Mesothelial cell of epicardium (in vitro differentiated cells): ENCODE measurements around the gene ARL8A. TPM values are rescaled to one million over a fixed set of nuclear protein-coding genes. Genes with fewer than 3 reads are reported as not detected.
"Not testable (repeated sequence)": the region's sequence is repeated elsewhere in the genome, so short reads cannot be mapped to it uniquely, and the experiment has no call there.

Source experiments
- DNase-seq, 2 experiments: peaks; one replicate each; pipeline ENCODE4 v3.0.0; 2021; ENCODE audit warnings: low spot score in 2 of 2; ENCODE audit not compliant: unreplicated experiment in 2 of 2
- H3K27ac Mint-ChIP-seq: 2 replicates; pipeline ENCODE4 v1.8.0; 2021; ENCODE audit warnings: mixed read lengths
- H3K27me3 Mint-ChIP-seq: 2 replicates; pipeline ENCODE4 v1.8.0; 2021; ENCODE audit warnings: low read depth, mixed read lengths
- H3K36me3 Mint-ChIP-seq: 2 replicates; pipeline ENCODE4 v1.8.0; 2021; ENCODE audit warnings: mixed read lengths
- H3K4me1 Mint-ChIP-seq: 2 replicates; pipeline ENCODE4 v1.8.0; 2021; ENCODE audit warnings: mixed read lengths
- H3K4me3 Mint-ChIP-seq: 2 replicates; pipeline ENCODE4 v1.8.0; 2021; ENCODE audit warnings: mild to moderate bottlenecking, moderate library complexity, mixed read lengths
- H3K9me3 Mint-ChIP-seq: 2 replicates; pipeline ENCODE4 v1.8.0; 2021; ENCODE audit warnings: mixed read lengths
- total RNA-seq: library from RNA; stranded (reverse); gene quantifications from 3 replicates; pipeline ENCODE4 v1.2.1, GENCODE V29; 2021
- TF ChIP-seq, protein P1 (sequence below): fragments of 200-600 bp; sonication (generic); IDR thresholded peaks from one replicate; pipeline ENCODE4 v1.5.0; 2021; ENCODE audit warnings: antibody characterized with exemption; ENCODE audit not compliant: unreplicated experiment

Gene ARL8A
- total RNA-seq, 1 donor from 2014 or later, result 79.6 TPM

DNA sequence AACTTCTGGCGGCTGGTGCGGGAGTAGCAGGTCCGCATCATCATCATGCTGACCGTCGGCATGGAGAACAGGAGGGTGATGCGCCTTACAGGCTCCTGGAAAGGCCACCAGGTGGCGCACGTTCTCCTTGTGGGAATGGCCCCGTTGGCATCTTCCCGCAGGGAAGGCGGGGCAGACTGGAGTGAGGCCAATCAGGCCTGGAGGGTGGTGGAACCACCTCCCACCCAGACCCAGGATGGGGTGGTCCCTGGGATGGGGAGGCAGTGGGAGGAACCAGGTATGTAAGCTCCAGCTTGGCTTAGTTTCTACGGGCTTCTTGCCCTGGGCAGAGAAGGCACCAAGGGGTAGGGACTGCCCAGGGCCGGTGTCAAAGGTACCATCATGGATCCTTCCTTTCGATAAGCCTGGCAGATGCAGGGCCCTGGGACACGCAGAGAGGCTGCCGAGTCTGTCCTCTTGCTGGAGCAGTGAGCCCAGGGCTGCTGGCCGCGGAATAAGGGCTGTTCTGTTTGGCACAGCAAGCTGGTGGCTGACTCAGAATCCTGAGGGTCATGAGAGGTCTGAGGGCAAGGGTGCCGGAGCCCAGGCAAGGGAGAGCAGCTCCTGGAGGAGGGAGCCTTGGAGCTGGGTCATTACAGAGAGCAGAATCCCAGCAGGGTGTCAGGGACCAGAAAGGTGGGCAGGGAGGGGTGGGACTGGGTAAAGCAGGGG is 40.4 kb upstream of the ARL8A start:
- Mint-ChIP-seq H3K4me1 (peaks cover 5% of the 10 kb centered on the region), H3K36me3 (no peaks in the 10 kb centered on the region), H3K27ac (no peak overlapping the region), H3K27me3 (peaks cover 14% of the 10 kb centered on the region), H3K9me3 (no peaks in the 10 kb centered on the region), H3K4me3 (peak overlapping the region; percentile 38)
- TF ChIP-seq, protein P1, sequence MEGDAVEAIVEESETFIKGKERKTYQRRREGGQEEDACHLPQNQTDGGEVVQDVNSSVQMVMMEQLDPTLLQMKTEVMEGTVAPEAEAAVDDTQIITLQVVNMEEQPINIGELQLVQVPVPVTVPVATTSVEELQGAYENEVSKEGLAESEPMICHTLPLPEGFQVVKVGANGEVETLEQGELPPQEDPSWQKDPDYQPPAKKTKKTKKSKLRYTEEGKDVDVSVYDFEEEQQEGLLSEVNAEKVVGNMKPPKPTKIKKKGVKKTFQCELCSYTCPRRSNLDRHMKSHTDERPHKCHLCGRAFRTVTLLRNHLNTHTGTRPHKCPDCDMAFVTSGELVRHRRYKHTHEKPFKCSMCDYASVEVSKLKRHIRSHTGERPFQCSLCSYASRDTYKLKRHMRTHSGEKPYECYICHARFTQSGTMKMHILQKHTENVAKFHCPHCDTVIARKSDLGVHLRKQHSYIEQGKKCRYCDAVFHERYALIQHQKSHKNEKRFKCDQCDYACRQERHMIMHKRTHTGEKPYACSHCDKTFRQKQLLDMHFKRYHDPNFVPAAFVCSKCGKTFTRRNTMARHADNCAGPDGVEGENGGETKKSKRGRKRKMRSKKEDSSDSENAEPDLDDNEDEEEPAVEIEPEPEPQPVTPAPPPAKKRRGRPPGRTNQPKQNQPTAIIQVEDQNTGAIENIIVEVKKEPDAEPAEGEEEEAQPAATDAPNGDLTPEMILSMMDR, result peak; percentile 86
- peak; percentile 76 to 91 for DNase-seq

DNA sequence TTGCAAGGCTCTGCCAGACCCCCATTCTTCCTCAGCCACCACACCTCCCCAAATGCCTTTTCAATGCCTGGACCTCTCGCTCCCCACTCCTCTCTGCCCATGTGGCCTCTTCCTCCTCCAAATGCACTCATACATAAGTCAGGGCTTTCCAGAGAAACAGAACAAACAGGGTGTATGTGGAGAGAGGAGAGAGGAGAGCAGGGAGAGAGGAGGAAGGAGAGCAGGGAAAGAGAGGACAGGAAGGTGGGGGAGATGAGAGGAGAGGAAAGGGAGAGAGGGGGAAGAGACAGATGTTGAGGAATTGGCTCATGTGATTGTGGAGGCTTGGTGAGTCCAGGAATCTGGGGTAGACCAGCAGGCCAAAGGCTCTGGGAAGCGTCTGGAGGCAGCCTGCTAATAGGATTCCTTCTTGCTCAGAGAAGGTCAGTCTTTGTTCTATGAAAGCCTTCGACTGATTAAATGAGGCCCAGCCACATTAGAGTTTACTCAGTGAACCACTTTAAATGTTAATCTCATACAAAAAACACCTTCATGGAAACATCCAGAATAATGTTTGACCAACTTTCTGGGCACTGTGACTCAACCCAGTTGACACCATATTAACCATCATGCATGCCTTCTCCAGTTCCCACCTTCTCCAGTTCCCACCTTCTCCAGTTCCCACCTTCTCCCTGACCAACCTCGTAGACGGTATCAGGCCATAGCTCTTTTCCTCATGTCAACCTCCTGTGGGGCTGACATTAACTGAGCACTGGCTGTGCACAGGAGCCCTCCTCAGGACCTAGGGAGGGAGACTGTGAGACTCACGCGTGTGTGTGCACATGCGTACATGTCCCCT is 37.7 kb upstream of the ARL8A start:
- no peaks in the 10 kb centered on the region for H3K9me3 Mint-ChIP-seq
- DNase-seq, result no peak
- peaks cover 5% of the 10 kb centered on the region for H3K4me1 Mint-ChIP-seq
- peaks cover 11% of the 10 kb centered on the region for H3K27me3 Mint-ChIP-seq
- TF ChIP-seq, protein P1, result no peak
- H3K4me3 Mint-ChIP-seq, result no peak overlapping the region
- no peaks in the 10 kb centered on the region for H3K36me3 Mint-ChIP-seq
- H3K27ac Mint-ChIP-seq, result no peak overlapping the region

DNA sequence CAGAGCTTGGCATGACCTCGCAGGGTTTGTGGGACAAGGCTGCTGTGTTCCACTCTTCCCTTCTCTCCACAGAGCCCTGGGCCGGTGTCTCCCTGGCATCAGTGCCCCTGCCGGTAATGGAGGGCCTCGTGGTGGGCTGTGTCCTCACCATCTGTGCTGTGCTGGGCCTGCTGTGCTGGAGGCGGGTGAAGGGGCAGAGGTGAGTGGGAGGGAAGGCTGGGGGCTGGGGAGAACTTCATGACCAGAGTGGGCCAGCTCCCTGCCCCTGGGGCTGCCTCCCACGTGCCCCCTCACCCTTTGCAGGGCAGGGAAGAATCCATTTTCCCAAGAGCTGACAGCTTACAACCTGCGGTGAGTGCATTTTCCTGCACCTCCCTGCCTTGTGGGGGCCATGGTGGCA is 37.0 kb upstream of the ARL8A start:
- no peak for DNase-seq
- no peak overlapping the region for H3K4me3 Mint-ChIP-seq
- H3K27me3 Mint-ChIP-seq, result peaks cover 9% of the 10 kb centered on the region
- H3K27ac Mint-ChIP-seq, result no peak overlapping the region
- H3K9me3 Mint-ChIP-seq, result no peaks in the 10 kb centered on the region
- H3K36me3 Mint-ChIP-seq, result no peaks in the 10 kb centered on the region
- H3K4me1 Mint-ChIP-seq, result peaks cover 5% of the 10 kb centered on the region
- TF ChIP-seq, protein P1, result no peak

DNA sequence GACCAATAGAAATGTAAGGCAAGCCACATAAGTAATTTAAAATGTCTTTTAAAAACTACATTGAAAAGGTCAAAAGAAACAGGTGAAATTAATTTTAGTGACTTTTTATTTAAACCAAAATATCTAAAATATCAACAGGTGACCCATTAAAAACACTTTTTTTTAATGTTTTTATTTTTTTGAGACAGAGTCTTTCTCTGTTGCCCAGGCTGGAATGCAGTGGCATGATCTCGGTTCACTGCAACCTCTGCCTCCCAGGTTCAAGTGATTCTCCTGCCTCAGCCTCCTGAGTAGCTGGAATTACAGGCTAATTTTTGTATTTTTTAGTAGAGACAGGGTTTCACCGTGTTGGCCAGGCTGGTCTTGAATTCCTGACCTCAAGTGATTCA is 36.2 kb upstream of the ARL8A start:
- H3K27me3 Mint-ChIP-seq, H3K4me1 Mint-ChIP-seq, H3K27ac Mint-ChIP-seq, H3K36me3 Mint-ChIP-seq, DNase-seq, H3K9me3 Mint-ChIP-seq, H3K4me3 Mint-ChIP-seq: not testable (repeated sequence)

DNA sequence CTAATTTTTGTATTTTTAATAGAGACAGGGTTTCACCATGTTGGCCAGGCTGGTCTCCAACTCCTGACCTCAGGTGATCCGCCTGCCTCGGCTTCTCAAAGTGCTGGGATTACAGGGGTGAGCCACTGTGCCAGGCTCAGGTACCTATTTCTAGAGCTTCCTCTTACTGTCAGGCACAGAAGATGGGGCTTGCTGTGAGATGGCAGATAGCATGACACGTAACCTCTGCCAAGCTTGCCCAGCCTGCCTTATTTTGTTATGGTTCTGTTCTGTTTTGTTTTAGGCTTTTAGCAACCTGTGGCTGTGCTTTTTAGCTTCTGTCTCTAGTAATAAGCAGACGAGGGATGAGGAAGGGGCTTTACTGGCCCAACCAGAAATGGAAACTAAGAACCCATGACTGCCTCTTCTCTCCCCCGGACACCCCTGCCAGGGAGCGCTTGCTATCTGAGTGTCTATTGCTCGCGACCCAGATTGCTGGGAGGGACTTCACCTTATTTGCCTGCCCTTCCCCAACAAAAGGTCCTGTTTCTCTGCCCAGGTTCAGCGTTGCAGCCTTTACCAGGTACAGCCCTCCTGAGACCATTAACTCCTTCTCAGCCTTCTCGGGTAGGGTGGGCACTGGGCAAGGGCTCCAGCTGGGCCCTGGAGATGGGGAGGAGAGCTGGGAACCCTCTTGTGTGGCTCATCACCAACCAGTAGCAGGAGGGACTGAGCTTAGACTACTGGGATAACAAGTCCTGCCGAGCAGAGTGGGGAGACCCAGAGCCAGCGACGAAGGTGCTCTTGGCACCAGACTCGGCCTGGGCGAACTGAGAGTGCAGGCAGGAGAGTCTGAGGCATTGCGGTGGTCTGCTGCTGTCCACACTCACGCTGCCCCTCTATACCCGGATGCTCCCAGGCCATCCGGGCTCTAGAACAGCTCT is 35.6 kb upstream of the ARL8A start:
- TF ChIP-seq, protein P1, result no peak
- DNase-seq, result no peak
- no peaks in the 10 kb centered on the region for H3K36me3 Mint-ChIP-seq
- H3K27ac Mint-ChIP-seq, result no peak overlapping the region
- no peak overlapping the region for H3K4me3 Mint-ChIP-seq
- H3K27me3 Mint-ChIP-seq, result peaks cover 9% of the 10 kb centered on the region
- no peaks in the 10 kb centered on the region for H3K9me3 Mint-ChIP-seq
- peaks cover 5% of the 10 kb centered on the region for H3K4me1 Mint-ChIP-seq
